ENCODE measurements around the gene ACBD6.

DNA sequence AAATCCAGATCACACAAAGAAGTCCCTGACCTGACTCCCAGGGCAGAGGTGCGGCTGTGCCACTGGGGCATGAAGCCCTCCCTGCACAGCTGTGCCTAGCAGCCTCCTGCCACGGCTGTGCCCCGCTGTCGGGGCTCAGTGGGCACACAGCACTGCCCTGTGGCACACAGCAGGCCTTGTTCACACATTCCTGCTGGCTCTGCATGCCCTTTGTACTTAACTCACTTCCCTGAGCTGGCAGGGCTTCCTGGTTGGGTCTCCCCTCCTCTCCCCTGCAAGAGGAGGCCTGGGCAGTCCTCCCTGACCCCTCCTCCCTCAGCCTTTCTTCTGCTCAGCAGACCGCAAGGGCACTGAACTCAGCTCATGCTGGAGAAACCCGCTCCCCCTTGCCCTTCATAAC is 257.5 kb downstream of the ACBD6 start:
- TF ChIP-seq RAD21 (IDR thresholded peaks at IDR 0.05; ENCODE audit: low read length), result no peak
- TF ChIP-seq, protein P1, sequence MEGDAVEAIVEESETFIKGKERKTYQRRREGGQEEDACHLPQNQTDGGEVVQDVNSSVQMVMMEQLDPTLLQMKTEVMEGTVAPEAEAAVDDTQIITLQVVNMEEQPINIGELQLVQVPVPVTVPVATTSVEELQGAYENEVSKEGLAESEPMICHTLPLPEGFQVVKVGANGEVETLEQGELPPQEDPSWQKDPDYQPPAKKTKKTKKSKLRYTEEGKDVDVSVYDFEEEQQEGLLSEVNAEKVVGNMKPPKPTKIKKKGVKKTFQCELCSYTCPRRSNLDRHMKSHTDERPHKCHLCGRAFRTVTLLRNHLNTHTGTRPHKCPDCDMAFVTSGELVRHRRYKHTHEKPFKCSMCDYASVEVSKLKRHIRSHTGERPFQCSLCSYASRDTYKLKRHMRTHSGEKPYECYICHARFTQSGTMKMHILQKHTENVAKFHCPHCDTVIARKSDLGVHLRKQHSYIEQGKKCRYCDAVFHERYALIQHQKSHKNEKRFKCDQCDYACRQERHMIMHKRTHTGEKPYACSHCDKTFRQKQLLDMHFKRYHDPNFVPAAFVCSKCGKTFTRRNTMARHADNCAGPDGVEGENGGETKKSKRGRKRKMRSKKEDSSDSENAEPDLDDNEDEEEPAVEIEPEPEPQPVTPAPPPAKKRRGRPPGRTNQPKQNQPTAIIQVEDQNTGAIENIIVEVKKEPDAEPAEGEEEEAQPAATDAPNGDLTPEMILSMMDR (conservative IDR thresholded peaks at IDR 0.05; ENCODE audit: low read depth, low read length), result no peak
- TF ChIP-seq POLR2A (IDR thresholded peaks at IDR 0.05; ENCODE audit: low read depth, low read length), result no peak
- TF ChIP-seq NFE2L2 (IDR thresholded peaks at IDR 0.05; ENCODE audit: low read depth, low read length), result no peak
- no peak for TF ChIP-seq BHLHE40 (IDR thresholded peaks at IDR 0.05; ENCODE audit: low read depth, low read length)
